Thyroid gland (tissue), 4 donors: Measurements from ENCODE around the gene ZNF648. TPM values are rescaled to one million over a fixed set of nuclear protein-coding genes. Genes with fewer than 3 reads are reported as not detected.
"Not testable (repeated sequence)": the region's sequence is repeated elsewhere in the genome, so short reads cannot be mapped to it uniquely, and the experiment has no call there.

ENCODE experiments used
- DNase-seq, 2 donors: peaks; one replicate each; pipeline ENCODE4 v3.0.0-alpha.2; 2019
- H3K27ac ChIP-seq, 3 donors: fragments of 200-600 bp; sonication (generic); 1 replicate in 2 of 3; 2 replicates in 1 of 3; pipeline ENCODE4 v1.5.1; 2016 to 2019; ENCODE audit warnings: mild to moderate bottlenecking in 1 of 3, moderate library complexity in 1 of 3
- H3K27me3 ChIP-seq: fragments of 200-600 bp; sonication (generic); one replicate; pipeline ENCODE4 v1.5.1; 2019
- H3K36me3 ChIP-seq, 2 donors: fragments of 200-600 bp; sonication (generic); one replicate each; pipeline ENCODE4 v1.5.1; 2016 to 2019
- H3K4me1 ChIP-seq, 2 donors: fragments of 200-600 bp; sonication (generic); one replicate each; pipeline ENCODE4 v1.5.1; 2017 to 2019
- H3K4me3 ChIP-seq, 3 donors: fragments of 200-600 bp; sonication (generic); replicated peaks in 1 of 3; 1 replicate in 2 of 3; 2 replicates in 1 of 3; pipeline ENCODE4 v1.5.1; 2016; ENCODE audit warnings: mild to moderate bottlenecking in 1 of 3
- H3K9me3 ChIP-seq: fragments of 200-600 bp; sonication (generic); one replicate; pipeline ENCODE4 v1.5.1; 2017
- POLR2A ChIP-seq, 2 donors: fragments of 450-650 bp; IDR thresholded peaks; one replicate each; pipeline ENCODE4 v1.6.1; 2017; ENCODE audit warnings: antibody characterized with exemption in 2 of 2, mild to moderate bottlenecking in 2 of 2, moderate library complexity in 1 of 2
- WGBS, 2 donors: methylation state at CpG; one replicate each; pipeline ENCODE4 v1.1.5; 2017; 5-methylcytosine and 5-hydroxymethylcytosine counted together
- intact Hi-C: fragments of 100-400 bp; cut with DNase I; formaldehyde crosslinking; loops from one replicate; pipeline ENCODE4 v1.15.1; 2023
- total RNA-seq, 4 donors: library from RNA; depleted of rRNA; stranded (reverse); fragments of >200 nt; gene quantifications; one replicate each; pipeline ENCODE4 v1.2.3, GENCODE V29; 2016
- TF ChIP-seq, protein P1 (sequence below), 6 experiments: fragments of 200-600 bp in 3 of 6; fragments of 450-650 bp in 3 of 6; sonication (generic) in 3 of 6; IDR thresholded peaks; one replicate each; pipeline ENCODE4 v1.5.1; 2016 to 2019; ENCODE audit warnings: antibody characterized with exemption in 6 of 6, mild to moderate bottlenecking in 2 of 6, inconsistent platforms in 1 of 6, moderate library complexity in 1 of 6

Gene ZNF648
- total RNA-seq, 4 donors from 2014 or later = 0.24 TPM; not detected in 3

DNA sequence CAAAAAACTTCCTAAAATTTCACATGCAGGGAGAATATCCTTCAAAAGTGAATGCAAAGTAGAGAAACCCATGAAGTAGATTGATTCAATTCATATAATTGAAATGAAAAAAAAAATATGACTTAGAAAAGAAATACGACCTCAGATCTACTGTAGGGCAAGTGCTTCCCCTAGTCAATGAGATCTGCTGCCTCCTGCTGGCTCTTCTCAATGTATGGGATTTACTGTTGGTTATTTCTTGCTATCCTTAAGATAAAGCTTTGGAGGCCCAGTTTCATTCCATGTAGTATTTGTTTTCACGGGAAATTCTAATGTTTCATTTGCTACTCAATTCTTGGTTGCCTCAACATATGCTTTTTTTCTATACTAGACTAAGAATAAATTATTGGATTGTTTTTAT lies 46.2 kb downstream of the ZNF648 start:
- no peaks in the 10 kb centered on the region for H3K4me1 ChIP-seq
- no peak overlapping the region for H3K4me3 ChIP-seq
- intact Hi-C loops = no loop called here
- TF ChIP-seq POLR2A (IDR thresholded peaks at IDR 0.05) = no peak
- TF ChIP-seq, protein P1, sequence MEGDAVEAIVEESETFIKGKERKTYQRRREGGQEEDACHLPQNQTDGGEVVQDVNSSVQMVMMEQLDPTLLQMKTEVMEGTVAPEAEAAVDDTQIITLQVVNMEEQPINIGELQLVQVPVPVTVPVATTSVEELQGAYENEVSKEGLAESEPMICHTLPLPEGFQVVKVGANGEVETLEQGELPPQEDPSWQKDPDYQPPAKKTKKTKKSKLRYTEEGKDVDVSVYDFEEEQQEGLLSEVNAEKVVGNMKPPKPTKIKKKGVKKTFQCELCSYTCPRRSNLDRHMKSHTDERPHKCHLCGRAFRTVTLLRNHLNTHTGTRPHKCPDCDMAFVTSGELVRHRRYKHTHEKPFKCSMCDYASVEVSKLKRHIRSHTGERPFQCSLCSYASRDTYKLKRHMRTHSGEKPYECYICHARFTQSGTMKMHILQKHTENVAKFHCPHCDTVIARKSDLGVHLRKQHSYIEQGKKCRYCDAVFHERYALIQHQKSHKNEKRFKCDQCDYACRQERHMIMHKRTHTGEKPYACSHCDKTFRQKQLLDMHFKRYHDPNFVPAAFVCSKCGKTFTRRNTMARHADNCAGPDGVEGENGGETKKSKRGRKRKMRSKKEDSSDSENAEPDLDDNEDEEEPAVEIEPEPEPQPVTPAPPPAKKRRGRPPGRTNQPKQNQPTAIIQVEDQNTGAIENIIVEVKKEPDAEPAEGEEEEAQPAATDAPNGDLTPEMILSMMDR (IDR thresholded peaks at IDR 0.05) = peak in 1 of 6 experiments; percentile 9
- no peaks in the 10 kb centered on the region for H3K27me3 ChIP-seq
- H3K27ac ChIP-seq = no peak overlapping the region
- DNase-seq = no peak
- 77 to 92% methylated on average over 2 of the region's 2 CpGs for WGBS, 2 donors
- H3K9me3 ChIP-seq = no peaks in the 10 kb centered on the region
- H3K36me3 ChIP-seq = no peaks in the 10 kb centered on the region

DNA sequence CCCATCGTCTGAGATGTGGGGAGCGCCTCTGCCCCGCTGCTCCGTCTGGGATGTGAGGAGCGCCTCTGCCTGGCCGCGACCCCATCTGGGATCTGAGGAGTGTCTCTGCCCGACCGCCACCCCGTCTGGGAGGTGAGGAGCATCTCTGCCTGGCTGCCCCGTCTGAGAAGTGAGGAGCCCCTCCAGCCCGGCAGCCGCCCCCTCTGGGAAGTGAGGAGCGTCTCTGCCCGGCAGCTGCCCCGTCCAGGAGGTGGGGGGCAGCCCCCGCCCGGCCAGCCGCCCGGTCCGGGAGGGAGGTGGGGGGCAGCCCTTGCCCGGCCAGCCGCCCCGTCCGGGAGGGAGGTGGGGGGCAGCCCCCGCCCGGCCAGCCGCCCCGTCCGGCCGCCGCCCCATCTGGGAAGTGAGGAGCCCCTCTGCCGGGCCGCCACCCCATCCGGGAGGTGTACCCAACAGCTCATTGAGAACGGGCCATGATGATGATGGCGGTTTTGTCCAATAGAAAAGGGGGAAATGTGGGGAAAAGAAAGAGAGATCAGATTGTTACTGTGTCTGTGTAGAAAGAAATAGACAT lies 50.6 kb downstream of the ZNF648 start:
- H3K27ac ChIP-seq, H3K9me3 ChIP-seq, H3K4me3 ChIP-seq, intact Hi-C loops, H3K36me3 ChIP-seq, H3K4me1 ChIP-seq, H3K27me3 ChIP-seq, DNase-seq: not testable (repeated sequence)
- WGBS, 2 donors = 98% methylated on average over 12 to 21 of the region's 37 CpGs

DNA sequence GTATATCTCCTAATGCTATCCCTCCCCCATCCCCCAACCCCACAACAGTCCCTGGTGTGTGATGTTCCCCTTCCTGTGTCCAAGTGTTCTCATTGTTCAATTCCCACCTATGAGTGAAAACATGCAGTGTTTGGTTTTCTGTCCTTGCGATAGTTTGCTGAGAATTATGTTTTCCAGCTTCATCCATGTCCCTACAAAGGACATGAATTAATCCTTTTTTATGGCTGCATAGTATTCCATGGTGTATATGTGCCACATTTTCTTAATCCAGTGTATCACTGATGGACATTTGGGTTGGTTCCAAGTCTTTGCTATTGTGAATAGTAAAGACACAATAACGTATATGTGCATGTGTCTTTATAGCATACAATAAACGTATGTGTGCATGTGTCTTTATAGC lies 56.1 kb downstream of the ZNF648 start:
- DNase-seq, H3K27me3 ChIP-seq, intact Hi-C loops, H3K4me3 ChIP-seq, H3K27ac ChIP-seq, H3K9me3 ChIP-seq, H3K36me3 ChIP-seq: not testable (repeated sequence)
- WGBS, 2 donors = 98% methylated on average over 3 of the region's 3 CpGs
- H3K4me1 ChIP-seq = peaks cover 0 to 14% of the 10 kb centered on the region in 2 donors

DNA sequence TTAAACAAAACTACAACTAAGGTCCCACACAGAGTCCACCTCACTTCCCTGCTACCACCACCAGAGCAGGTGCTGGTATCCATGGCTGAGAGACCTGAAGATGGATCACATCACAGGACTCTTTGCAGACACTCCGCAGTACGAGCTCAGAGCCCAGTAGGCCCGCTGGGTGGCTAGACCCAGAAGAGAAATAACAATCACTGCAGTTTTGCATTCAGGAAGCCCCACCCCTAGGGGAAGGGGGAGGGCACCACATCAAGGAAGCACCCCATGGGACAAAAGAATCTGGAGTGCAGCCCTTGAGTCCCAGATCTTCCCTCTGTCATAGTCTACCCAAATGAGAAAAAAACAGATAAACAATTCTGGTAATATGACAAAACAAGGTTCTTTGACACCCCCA lies 56.9 kb downstream of the ZNF648 start:
- no peak overlapping the region for H3K4me3 ChIP-seq
- intact Hi-C loops = no loop called here
- no peak overlapping the region for H3K27ac ChIP-seq
- WGBS, 2 donors = 78 to 97% methylated on average over 3 of the region's 3 CpGs
- H3K4me1 ChIP-seq = peaks cover 0 to 14% of the 10 kb centered on the region in 2 donors
- no peak for DNase-seq
- H3K9me3 ChIP-seq = no peaks in the 10 kb centered on the region
- H3K27me3 ChIP-seq = no peaks in the 10 kb centered on the region
- no peak for TF ChIP-seq POLR2A (IDR thresholded peaks at IDR 0.05)
- TF ChIP-seq, protein P1 (IDR thresholded peaks at IDR 0.05) = no peak
- H3K36me3 ChIP-seq = no peaks in the 10 kb centered on the region
